DND-41 (cell line): ENCODE measurements around the gene ZC2HC1B.

Source experiments
- CTCF ChIP-seq: IDR thresholded peaks from 2 replicates; pipeline ENCODE4 v1.5.1; 2012; ENCODE audit warnings: borderline replicate concordance, low read length, moderate library complexity, mild to moderate bottlenecking; ENCODE audit not compliant: poor library complexity, severe bottlenecking; ENCODE audit errors: extremely low read depth
- EZH2 ChIP-seq: IDR thresholded peaks from 3 replicates; pipeline ENCODE4 v1.6.1; 2012; ENCODE audit warnings: borderline replicate concordance, low read depth, mild to moderate bottlenecking, moderate library complexity, low read length, inconsistent platforms; ENCODE audit not compliant: severe bottlenecking

- TF ChIP-seq CTCF (no peak), EZH2 (no peak)
Measured at GRCh38 chr6:143864234-143864633, at the start of gene ZC2HC1B.
